DMS79 (cell line): ENCODE measurements around the gene PHF1.
A peak's percentile ranks its signal among the peaks of the same experiment; 100 is the strongest.

Experiments
- DNase-seq: peaks from one replicate; lab custom pipeline; 2025; lab: John Stamatoyannopoulos, UW

PHF1 gene

GRCh38 chr6:33454009-33454946 is 43.5 kb downstream of the PHF1 start, which contains the start of gene ZBTB9:
TSS of gene ZBTB9 (plus strand) at chr6:33454576. CDS start at chr6:33455101, 525 bp downstream.
- peak; percentile 87 for DNase-seq

GRCh38 chr6:33455051-33455450 is 44.2 kb downstream of the PHF1 start:
- no peak for DNase-seq

- no peak for DNase-seq
These were observed 45.3 kb downstream of the PHF1 start for GRCh38 chr6:33456156-33456555.

- no peak for DNase-seq
These were observed 47.9 kb downstream of the PHF1 start for GRCh38 chr6:33458676-33459075.

GRCh38 chr6:33459226-33459625 is 48.4 kb downstream of the PHF1 start:
- no peak for DNase-seq
